HG02610 (cell line): ENCODE measurements around the gene ECI1.
A peak's percentile ranks its signal among the peaks of the same experiment; 100 is the strongest.

Experiments used
- ATAC-seq: cut with Tn5 transposase; IDR thresholded peaks from one replicate; pipeline ENCODE4 v1.9.1; 2021; ENCODE audit warnings: mild to moderate bottlenecking, moderate library complexity; ENCODE audit not compliant: unreplicated experiment

ECI1 gene, protein sequence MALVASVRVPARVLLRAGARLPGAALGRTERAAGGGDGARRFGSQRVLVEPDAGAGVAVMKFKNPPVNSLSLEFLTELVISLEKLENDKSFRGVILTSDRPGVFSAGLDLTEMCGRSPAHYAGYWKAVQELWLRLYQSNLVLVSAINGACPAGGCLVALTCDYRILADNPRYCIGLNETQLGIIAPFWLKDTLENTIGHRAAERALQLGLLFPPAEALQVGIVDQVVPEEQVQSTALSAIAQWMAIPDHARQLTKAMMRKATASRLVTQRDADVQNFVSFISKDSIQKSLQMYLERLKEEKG

DNA sequence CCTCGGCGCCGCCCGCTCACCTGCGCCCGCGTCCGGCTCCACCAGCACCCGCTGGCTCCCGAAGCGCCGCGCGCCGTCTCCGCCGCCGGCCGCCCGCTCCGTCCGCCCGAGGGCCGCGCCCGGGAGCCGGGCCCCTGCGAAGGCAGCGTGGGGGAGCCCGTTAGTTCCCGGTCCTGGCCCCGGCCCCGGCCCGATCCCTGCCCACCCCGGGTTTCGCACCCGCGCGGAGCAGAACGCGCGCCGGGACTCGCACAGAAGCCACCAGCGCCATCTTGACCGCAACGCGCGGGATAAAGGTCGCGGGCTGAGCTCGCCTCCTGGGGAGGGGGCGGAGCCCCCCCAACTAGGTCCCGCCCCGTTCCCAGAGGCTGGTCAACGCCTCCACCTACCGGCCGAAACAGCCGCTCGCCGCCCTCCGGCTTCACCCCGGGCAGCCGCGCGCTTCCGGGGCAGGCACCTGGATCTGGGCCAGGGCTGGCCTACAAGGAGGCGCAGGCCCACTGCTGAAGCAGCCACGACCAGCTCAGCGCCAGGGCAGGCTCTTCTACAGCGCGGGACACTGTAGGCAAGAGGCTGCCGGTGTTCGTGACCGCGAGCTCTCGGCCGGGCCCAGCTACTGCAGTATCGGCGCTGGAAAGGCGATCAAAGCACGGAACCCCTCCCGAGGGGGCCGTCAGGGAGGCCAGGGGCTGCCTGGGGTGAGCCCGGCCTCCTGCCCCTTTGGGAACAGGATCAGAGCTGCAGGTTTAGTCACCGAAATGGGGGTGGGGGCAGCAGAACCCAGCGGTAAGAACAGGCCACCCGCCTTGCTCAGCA lies at the start of gene ECI1:
Gene ECI1 (minus strand): TSS at position 292 of the 816 bp plus-strand sequence. CDS start 21 bp downstream, at position 271.
- ATAC-seq = peak; percentile 79

GRCh38 chr16:2299915-2300192 lies 48.5 kb upstream of the ECI1 start:
- ATAC-seq = no peak

DNA sequence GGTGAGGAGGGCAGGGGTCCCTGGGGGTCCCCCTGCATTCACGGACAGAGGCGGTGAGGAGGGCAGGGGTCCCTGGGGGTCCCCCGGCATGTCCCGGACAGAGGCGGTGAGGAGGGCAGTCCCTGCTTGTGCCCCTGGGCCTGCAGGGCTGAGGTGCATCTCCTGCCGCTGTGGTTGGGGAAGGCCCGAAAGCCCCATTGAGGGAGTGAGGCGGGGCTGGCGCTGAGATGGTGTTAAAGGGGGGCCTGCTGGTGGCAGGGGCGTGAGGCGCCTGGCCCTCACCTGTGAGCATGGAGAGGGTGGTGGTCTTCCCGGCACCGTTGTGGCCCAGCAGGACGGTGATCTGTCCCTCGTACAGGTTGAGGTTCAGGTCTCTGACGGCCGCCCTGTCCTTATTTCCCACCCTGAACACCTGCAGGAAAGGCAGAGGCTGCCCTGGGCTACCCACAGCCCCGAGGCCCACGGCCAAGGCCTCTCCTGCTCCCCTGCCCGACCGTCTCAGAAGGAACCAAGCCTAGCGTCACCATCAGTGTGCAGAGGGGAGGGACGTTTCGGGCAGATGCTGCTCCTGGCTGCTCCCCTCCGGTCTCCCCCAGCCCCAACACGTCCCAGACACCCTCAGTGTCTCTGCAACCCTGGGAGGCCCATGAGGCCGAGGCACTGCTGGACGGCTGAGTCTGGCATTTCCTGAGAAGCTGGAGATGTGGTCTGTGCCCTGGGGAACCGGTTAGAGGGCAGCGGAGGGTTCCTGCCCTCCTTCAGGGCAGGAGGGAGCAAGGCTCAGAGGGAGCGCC lies 47.9 kb upstream of the ECI1 start:
- no peak for ATAC-seq

DNA sequence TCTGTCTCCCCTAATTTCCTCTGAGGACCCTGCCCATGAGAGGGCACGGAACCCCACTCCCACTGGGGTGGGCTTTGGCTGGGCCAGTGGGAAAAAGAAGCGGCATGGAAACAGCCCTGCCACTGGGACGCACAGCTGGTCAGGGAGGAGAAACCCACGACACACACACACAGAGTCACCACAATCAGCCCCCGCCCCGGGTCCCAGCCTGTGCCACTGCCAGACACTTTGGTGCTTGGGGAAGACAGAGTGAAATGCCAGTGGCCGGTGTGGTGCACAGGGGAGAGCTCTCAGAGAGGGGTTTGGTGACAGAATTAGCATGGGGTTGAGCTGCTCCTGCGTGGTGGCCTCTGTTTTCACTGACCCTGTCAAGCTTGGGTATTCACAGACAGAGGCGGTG lies 47.2 kb upstream of the ECI1 start:
- no peak for ATAC-seq

DNA sequence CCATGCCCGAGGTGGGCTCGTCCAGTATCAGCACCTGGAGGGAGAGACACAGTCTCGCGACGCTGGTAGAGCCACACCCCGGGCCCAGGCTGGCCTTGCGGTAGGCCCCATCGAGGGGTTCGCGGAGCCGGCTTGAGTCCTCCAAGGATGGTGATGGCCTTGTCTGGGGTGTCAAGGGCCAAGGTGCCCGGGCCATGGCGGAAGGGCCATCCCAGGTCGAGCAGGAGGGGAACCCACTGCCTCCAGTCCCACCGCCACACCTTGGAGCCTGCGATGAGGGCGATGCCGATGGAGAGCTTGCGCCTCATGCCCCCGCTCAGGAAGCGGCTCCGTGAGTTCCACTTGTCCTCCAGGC lies 46.1 kb upstream of the ECI1 start:
- no peak for ATAC-seq

DNA sequence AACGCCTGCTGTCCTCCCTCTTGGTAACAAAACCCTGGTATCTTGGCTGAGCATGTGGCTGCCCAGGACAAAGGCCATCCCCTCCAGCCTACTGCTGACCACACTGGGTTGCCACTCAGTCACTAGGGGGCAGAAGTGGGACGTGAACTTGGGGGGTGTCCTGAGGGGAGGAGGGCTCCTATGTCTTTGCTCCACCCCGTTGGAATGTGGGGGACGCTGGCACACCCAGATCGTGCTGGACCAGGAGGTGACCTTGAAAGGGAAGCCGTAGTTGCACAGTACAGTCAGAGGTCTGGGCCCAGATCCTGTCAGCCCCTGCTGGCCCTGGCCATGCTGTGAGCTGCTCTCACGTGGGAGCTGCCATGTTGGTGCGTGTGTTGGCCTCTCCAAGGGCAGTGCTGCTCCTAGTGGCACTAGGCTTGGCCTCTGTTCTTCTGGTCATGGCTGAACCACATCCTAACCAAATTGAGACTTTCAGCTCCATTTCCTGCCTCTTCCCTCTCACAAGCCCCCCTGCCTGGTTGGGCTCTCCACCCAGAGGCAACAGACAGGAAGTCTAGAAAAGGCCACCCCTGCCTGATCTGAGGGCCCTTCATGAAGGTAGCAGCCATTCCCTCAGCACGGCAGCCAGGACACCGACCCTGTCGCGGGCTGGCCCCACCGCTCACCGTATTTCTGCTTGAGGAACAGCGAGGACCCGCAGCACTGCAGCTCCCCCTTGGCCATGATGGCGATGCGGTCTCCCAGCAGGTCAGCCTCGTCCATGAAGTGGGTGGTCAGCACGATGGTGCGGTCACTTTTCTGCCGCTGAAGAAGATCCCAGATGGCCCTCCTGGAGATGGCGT lies 45.5 kb upstream of the ECI1 start:
- no peak for ATAC-seq

GRCh38 chr16:2295056-2295798 lies 43.8 kb upstream of the ECI1 start:
- no peak for ATAC-seq

DNA sequence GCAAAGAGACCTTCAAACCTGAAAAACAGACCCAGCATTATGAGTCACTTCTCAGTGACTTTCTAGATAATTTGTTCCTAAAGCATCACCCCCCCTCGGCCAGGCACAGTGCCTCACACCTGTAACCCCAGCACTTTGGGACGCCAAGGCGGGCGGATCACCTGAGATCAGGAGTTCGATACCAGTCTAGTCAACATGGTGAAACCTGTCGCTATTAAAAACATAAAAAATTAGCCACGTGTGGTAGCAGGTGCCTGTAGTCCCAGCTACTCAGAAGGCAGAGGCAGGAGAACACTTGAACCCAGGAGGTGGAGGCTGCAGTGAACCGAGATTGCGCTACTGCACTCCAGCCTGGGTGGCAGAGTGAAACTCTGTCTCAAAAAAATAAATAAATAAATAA lies 40.8 kb upstream of the ECI1 start:
- ATAC-seq = no peak

DNA sequence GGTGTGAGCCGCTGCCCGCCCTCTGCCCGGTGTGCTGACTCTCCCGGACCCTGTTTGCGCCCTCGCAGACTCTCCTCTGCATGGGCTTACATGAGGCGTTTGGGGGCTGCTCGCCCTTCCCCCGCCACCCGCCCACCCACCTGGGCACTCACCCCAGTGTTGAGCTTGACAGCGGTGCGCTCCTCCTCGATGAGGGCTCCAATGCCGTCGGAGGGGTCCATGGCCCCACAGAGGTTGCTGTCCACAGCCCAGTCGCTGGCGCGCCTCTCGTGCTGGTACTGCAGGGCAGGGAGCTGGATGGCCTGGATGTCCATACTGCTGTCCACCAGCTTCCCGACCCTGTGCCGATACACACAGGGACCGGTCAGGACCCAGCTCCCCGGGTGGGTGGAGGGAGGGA lies 37.9 kb upstream of the ECI1 start:
- ATAC-seq = no peak

DNA sequence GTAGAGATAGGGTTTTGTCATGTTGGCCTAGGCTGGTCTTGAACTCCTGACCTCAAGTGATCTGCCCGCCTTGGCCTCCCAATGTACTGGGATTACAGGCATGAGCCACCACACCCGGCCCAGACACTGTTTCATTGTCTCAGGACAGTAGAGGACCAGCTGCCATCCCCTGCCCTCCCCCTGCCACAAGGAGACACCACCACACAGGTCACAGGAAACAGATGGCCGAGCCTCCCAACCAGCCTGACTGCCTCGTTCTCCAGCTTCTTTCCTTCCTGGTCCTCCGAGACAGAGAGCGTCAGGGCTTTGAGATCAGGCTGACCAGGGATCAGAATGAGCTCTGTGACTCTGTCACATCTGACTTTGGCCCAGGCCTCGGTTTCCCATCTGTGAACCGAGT lies 37.3 kb upstream of the ECI1 start:
- ATAC-seq = no peak

DNA sequence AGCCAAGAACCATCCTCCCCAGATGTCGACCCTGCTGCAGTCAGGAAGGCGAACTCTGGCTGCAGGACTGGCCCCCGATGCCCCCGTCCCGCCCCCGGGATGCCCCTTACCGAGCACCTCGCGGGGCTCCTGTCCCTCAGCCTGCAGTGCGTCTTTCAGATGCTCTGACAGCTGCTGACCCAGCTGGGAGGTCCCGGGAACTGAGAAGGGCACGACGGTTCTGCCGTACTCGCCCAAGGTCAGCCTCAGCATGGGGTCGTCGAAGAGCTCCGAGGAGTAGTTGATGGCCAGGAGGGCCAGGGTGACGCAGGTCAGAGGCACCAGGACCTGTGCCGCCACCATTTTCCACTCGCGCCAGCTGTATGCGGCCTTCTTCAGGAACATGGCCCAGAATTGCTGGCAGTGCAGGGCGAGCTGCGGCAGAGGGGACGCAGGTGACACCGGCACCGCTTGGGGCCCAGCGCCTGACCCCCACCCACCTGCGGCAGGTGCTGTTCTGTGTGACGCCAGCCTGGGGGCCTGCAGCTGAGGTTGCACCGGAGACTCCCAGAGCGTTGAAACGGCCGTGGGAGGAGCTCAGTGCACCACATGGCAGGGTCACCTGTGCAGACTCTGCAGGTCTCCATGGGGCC lies 36.6 kb upstream of the ECI1 start:
- no peak for ATAC-seq

DNA sequence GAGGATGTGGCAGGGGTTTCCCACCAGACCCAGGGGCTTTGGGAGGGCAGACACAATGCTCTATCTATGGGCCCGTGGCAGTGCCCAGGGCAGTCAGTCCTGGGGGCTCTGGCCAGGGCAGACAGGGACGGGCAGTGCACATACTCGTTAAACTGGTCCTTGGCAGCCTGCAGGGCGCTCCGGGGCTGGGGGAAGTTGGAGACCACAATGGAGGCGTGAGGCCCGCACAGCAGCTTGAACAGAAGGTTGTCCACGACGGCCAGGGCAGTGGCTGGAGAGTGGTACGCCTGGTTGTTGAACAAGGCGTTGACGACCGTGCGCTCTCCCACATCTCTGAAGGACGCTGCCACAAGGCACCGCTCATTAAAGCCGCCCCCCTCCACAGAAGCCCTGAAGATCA lies 35.2 kb upstream of the ECI1 start:
- ATAC-seq = no peak

DNA sequence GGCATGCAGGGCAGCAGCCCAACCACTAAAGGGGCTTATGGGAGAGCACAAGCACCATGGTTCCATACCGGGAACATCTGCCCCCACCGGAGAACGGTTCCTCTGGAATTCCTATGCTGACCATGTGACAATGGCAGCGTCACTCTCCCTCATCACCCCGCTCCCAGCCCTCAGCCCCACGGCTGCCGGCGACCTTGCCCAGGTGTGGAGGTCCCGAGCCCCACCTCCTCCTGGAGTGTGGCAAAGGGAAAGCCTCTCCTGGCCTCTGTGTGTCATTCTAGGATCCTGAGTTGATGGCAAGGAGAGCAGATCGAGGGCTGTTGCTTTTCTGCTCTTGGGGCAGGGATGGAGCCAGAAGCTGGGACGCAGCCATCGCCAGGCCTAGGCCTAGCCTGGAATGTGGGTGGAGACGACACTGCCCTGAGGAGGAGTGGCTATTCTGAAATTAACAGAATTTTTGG lies 34.4 kb upstream of the ECI1 start:
- no peak for ATAC-seq

DNA sequence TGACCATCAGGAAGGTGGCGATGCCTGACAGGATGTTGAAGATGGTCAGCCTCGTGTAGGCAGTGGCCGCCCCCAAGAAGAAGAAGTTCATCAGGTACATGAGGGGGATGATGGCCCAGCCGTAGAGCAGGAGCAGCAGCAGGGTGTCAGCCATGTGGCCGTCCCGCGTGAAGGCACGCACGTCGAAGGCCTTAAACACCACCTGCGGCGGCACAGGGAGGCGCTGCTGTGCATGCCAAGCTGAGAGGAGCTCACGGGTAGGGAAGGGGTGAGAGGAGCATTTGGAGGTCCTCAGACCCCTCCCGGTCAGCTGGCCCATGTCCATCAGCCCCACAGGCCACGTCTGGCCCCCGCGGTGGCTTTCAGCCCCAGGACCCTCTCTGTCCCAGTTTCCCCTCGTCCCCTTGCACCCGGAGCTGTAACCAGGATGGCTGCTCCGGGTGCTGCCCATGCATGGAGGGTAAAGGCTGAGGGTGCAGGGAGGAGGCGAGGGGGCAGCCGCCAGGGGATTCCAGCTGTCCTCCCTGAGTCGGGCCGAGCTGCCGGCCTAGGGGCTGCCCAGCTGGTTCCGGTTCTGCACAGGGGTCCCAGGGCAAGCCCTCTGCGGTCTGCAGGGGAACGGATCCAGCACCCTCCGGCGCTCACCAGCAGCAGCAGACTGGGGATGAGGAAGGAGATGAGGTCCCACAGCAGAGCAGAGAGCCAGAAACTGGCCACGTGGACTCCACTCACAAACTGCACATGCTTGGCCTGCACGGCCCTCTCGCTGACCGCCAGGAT lies 33.6 kb upstream of the ECI1 start:
- ATAC-seq = no peak

DNA sequence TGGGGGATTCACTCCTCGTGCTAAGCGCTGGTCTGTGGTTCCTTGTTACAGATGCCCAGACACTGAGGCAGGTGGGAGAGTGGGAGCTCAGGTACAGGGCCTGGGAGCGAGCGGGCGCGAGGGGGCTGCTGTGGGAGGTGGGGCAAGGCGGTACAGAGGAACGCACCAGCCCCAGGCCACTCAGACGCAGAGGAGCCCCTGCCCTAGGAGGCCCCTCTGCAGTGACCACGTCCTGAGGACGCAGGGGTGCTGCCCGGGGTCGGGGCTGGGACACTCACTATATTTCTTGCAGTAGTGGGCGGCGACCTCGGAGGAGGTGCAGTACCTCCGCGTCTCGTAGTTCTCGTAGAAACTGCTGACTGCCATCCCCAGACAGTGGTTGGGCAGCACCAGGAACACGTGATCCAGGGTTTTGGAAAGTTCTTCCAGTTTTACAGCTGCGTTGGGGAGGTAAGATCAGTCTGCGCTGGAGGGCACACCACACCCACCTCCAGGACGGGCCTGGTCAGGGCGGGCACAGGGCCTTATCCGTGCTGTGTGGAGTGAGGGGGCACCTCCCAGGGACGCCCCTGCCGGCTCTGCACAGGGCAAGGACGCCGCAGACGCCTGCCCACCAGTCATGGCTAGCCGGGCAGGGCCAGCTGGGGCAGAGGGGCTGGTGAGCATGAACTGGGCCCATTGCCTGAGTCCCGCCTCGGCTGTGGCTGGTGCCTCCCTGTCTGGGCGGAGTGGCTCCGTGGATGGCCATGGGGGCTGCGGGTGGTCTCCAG lies 32.8 kb upstream of the ECI1 start:
- no peak for ATAC-seq

DNA sequence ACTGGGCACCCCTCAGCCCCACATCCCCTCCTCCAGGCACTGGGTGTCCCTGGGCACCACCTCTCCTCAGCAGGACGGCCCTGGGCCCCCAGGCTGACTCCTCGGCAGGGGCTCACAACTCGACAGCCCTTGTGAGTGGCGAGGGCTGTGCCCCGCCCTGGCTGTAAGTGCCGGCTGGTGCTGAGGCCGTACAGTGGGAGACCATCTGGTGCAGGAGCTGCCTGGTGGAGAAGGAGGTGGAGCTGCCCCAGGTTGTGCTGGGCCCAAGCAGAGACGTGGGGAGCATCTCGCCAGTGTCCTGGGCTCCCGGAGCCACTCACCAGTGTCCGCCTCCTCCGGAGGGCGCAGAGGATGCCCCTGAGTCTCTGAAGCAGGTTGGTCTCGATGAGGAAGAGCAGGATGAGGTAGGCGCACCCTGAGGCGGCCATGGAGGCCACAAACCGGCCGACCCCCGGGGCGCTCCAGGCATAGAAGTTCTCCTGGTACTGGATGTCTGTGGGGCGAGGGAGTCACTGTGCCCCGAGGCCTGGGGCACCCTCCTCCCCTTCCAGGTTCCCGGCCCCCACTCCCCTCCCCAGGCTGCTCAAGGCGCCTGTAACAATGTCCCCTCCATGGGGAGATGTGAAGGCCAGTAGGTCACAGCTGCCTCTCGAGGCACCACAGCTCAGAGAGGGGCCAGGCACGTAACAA lies 31.6 kb upstream of the ECI1 start:
- no peak for ATAC-seq

GRCh38 chr16:2282262-2282661 lies 30.9 kb upstream of the ECI1 start:
- no peak for ATAC-seq
